ENCODE measurements around the gene FTH1.
A peak's percentile ranks its signal among the peaks of the same experiment; 100 is the strongest.
"Not testable (repeated sequence)": the region's sequence is repeated elsewhere in the genome, so short reads cannot be mapped to it uniquely, and the experiment has no call there.

Gene FTH1

DNA sequence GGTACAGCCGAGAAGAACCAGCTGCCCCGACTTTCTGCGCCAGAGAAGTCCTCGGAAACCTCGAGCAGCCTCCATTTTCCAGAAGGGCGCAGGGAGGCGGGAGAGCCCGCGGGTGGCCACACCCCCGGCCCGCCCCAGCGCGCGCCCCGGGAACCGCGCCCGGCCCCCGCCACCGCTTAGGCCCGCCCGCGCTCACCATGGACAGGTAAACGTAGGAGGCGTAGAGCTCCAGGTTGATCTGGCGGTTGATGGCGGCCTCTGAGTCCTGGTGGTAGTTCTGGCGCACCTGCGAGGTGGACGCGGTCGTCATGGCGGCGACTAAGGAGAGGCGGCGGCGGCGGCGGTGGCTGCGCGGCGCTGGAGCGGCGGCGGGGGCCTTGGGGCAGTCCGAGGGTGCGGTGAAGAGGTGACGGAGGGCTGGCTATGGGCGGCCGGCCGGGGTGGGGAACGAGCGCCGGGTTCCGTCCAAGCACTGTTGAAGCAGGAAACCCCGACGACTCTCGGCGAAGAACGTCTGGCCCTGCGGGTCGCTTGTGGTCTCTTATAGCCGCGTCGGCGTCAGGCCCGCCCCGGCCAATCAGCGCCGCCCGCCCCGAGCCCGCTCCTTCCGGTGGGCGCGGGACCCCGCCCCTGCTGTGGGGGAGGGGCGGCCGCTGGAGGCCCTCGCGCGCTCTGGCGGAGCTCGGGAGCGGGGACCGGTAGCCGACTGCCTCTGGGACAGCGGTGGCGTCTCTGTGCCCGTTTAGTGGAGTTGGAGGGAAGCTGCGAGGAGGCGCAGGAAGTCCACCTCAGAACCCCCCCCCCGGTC, at the start of gene FTH1:
Gene FTH1 (minus strand): TSS at position 519 of the 808 bp plus-strand sequence. CDS start 209 bp downstream, at position 310.
- DNase-seq (ENCODE audit: low spot score) = peak; percentile 93

DNA sequence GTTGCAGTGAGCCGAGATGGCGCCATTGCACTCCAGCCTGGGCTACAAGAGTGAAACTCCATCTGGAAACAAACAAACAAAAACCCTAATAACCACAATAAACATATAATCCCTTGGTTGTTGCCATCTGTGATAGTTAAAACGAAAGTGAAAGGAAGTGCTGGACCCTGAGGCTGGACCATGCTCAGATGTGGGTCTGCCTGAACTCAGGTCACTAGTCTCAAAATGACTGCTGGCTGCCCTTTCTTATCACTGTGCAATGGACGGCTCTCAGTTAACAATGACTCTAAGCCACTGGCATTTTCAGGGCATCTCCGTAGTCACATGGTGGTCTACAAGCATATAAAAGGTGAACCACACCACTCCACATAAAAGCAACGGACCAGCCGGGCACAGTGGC, 48.2 kb upstream of the FTH1 start:
- no peak for DNase-seq (ENCODE audit: low spot score)

GRCh38 chr11:62013537-62014476, 46.4 kb upstream of the FTH1 start:
- no peak for DNase-seq (ENCODE audit: low spot score)

- DNase-seq (ENCODE audit: low spot score) = no peak
These were observed 45.5 kb upstream of the FTH1 start for GRCh38 chr11:62012832-62013461.

GRCh38 chr11:62012451-62012831, 45.0 kb upstream of the FTH1 start:
- no peak for DNase-seq (ENCODE audit: low spot score)

GRCh38 chr11:62011881-62012280, 44.4 kb upstream of the FTH1 start:
- no peak for DNase-seq (ENCODE audit: low spot score)

DNA sequence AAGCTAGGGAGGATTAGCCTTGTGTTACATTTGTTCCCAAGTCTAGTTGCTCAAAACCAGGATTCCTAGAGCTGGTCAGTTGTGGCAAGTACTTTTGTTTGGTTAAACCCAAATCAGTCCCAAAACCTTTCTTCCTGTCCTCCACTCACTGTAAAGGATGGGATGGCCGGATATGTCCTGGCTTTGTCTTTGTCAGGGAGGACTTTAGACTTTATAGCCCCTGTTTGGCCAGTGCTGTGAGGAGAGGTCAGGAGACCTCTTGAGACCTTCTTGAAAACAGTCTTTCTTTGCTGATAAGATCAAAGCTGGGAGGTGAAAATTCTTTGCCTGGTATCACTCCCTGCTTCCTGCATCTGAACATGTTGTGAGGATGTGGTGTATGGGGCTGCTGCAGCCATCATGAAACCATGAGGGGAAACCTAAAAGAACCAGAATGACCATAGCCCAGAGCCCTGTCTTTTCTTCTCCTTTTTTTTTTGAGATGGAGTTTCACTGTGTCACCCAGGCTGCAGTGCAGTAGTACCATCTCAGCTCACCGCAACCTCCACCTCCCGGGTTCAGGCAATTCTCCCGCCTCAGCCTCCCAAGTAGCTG, 43.6 kb upstream of the FTH1 start:
- no peak for DNase-seq (ENCODE audit: low spot score)

DNA sequence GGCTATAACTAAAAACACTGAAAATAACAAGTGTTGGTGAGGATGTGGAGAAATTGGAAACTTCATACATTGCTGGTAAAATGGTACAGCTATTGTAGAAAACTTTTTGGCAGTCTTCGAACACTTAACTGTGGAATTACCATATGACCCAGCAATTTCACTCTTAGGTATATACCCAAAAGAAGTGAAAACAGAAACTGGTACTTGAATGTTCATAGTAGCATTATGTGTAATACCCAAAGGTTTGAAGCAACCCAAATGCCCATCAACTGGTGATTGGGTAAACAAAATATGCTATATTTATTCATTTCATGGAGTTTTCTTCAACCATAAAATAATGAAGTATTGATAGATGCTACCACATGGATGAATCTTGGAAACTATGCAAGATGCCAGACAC, 40.8 kb upstream of the FTH1 start:
- peak; percentile 33 for DNase-seq (ENCODE audit: low spot score)

- DNase-seq (ENCODE audit: low spot score) = no peak
These were observed 37.0 kb upstream of the FTH1 start for GRCh38 chr11:62004473-62004872.

GRCh38 chr11:62002283-62002682, 34.8 kb upstream of the FTH1 start:
- DNase-seq (ENCODE audit: low spot score) = not testable (repeated sequence)

- DNase-seq (ENCODE audit: low spot score) = no peak
These were observed 34.2 kb upstream of the FTH1 start for GRCh38 chr11:62001450-62002191.

DNA sequence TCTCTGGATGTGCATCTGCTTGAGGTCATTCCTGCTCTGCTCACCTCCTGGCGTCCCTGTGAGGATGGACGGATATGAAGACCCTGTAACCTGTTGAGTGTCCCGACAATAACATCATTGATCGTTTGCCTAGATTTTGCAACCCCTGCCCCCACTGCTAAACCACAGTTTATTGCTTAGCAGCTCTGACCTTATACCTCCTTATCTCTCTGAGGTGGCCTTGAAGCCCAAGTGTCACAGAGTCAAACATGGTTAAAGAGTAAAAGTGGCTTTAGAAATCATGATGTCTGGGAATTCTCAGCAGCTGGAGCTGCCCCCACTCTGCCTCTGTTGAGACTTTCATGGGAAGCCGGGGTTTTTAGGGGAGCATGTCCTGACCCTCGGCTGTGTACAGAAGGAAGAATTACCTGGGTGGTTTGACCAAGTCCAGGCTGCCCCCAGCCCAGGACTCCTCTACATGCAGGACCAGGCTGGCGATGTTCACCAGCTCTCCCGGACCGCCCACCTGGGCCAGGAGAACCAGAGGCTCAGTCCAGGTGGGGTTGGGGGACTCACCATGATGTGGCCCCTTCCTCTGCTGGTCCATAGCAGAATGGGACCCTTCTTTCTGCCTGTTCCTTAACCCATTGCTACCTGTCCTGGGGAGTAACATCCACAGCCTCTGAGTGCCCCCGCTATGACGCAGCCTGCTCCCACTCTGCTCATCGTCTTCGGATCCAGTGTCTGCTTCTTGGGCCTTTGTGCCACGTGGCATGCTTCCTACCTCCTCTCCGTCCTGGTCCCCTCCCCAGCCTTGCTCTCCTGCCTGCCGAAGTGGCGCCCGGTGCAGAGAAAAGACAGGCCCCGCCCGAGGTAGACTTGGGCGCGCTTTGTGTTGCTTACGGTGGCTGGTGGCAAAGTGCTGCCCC, 33.4 kb upstream of the FTH1 start:
- no peak for DNase-seq (ENCODE audit: low spot score)

DNA sequence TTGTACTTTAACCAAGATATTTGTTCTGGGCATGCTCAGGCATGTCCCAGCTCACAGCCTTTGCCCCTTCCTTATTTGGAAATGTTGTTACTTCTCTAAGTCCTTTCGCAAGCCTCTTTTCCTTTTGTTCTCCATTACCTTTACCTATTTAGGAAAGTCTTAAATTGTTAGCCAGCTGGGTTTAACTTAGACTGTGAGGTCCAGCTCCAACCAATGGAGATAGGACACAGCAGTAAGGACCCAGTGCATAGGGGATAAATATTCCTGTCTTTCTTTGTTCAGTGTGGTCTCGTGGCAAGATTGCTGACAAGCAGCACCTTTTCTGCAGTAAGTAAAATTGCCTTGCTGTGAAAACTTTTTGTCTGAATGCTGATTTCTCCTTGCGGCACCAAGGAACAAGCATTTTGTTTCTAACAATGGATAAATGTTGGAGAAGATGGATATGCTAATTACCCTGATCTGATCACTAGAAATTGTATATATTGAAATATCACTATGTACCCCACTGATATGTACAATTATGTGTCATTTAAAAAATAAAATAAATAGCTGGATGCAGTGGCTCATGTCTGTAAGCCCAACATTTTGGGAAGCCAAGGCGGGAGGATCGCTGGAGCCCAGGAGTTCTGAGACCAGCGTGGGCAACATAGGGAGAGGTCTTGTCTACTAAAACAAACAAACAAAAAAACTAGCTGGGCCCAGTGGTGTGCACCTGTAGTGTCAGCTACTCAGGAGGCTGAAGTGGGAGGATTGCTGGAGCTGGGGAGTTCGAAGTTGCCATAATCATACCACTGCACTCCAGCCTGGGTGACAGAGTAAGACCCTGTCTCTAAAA, 31.9 kb upstream of the FTH1 start:
- DNase-seq (ENCODE audit: low spot score) = no peak

GRCh38 chr11:61996933-61997332, 29.5 kb upstream of the FTH1 start:
- DNase-seq (ENCODE audit: low spot score) = no peak

- no peak for DNase-seq (ENCODE audit: low spot score)
These were observed 27.5 kb upstream of the FTH1 start for GRCh38 chr11:61994981-61995380.

DNA sequence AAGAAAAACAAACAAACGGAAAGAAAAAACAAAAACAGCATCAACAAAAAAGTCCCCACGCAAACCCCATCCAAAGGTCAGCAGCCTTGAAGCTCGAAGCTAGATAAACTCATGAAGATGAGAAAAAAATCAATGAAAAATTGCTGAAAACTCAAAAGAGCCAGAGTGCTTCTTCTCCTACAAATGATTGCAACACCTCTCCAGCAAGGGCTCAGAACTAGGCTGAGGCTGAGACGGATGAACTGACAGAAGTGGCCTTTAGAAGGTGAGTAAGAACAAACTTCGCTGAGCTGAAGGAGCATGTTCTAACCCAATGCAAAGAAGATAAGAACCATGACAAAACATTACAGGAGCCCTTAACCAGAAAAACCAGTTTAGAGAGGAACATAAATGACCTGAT, 18.4 kb upstream of the FTH1 start:
- no peak for DNase-seq (ENCODE audit: low spot score)

DNA sequence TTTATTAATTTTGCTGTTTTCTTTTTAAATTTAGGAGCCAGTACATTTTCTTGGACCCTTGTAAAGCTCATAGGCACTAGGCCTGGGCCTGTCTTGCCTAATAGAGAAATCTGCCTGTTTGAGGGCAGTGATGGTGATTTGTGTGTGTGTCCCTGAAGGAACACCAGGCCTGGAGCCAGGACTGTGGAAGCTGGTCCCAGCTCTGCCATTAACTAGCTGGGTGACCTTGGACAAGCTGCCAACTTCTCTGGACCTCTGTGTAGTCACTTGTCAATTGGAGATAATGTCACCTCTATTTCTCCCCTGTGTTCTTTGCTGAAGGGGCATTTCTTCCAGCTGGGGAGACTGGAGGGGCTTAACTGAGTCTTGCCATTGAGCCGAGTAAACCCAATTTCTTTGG, 16.0 kb upstream of the FTH1 start:
- DNase-seq (ENCODE audit: low spot score) = no peak

- no peak for DNase-seq (ENCODE audit: low spot score)
These were observed 13.5 kb upstream of the FTH1 start for GRCh38 chr11:61980783-61981541.
